Endothelial cell of umbilical vein (primary cell): ENCODE data around the gene CNFN. TPM values are rescaled to one million over a fixed set of nuclear protein-coding genes. Genes with fewer than 3 reads are reported as not detected.

ENCODE experiments used
- BruUV-seq: library from RNA; stranded (reverse); fragments of 400-500 nt; replicated peaks from 2 replicates; lab custom pipeline; 2021; lab: Mats Ljungman, UMichigan
- CTCF ChIA-PET: fragments of 300-600, 350-600 bp; sonication (Branson Sonifier 250); formaldehyde crosslinking; loops from one replicate; lab custom pipeline; 2021; ENCODE audit warnings: antibody characterized with exemption, inconsistent platforms; lab: Charles Lee
- POLR2A ChIA-PET: fragments of 300-600, 350-600 bp; sonication (Branson Sonifier 250); formaldehyde crosslinking; loops from one replicate; lab custom pipeline; 2021; ENCODE audit warnings: antibody characterized with exemption, inconsistent platforms; lab: Charles Lee
- DNase-seq: peaks from one replicate; pipeline ENCODE4 v3.0.0-alpha.2; 2011; ENCODE audit warnings: low read depth, low spot score
- FAIRE-seq: peaks from 2 replicates; lab custom pipeline; 2011; peaks lifted over from hg19 to GRCh38; lab: Jason Lieb, UNC
- H2AFZ ChIP-seq: 2 replicates; pipeline ENCODE4 v1.6.0; 2012; ENCODE audit warnings: low read depth, low read length, control low read depth, inconsistent platforms
- H3K27ac ChIP-seq: 2 replicates; pipeline ENCODE4 v1.5.1; 2011; ENCODE audit warnings: low read depth, mild to moderate bottlenecking, control low read depth, low read length, moderate library complexity; ENCODE audit not compliant: insufficient read depth
- H3K27me3 ChIP-seq, 2 experiments: 2 replicates each; pipeline versions ENCODE4 v1.6.0 to v1.6.1; 2011; ENCODE audit warnings: low read length in 2 of 2, mixed read lengths in 1 of 2; ENCODE audit not compliant: control insufficient read depth in 2 of 2, insufficient read depth in 2 of 2
- H3K36me3 ChIP-seq, 2 experiments: 2 replicates in 1 of 2; 3 replicates in 1 of 2; pipeline ENCODE4 v1.5.1; 2011; ENCODE audit warnings: low read length in 2 of 2, mild to moderate bottlenecking in 1 of 2, moderate library complexity in 1 of 2; ENCODE audit not compliant: control insufficient read depth in 2 of 2, insufficient read depth in 2 of 2; ENCODE audit errors: extremely low read depth in 1 of 2
- H3K4me1 ChIP-seq: 3 replicates; pipeline ENCODE4 v1.5.1; 2011; ENCODE audit warnings: mild to moderate bottlenecking, low read length; ENCODE audit not compliant: control insufficient read depth, insufficient read depth; ENCODE audit errors: extremely low read depth
- H3K4me2 ChIP-seq: 2 replicates; pipeline ENCODE4 v1.6.1; 2011; ENCODE audit warnings: low read length, control low read depth, mixed read lengths; ENCODE audit not compliant: insufficient read depth
- H3K4me3 ChIP-seq, 3 experiments: fragments of 200-600 bp in 1 of 3; sonication (generic), shearing (Covaris generic) in 1 of 3; replicated peaks in 1 of 3; 2 replicates each; pipeline ENCODE4 v1.5.1; 2011 to 2016; ENCODE audit warnings: control low read depth in 3 of 3, low read length in 3 of 3, mild to moderate bottlenecking in 2 of 3, inconsistent platforms in 1 of 3, low read depth in 1 of 3, moderate library complexity in 1 of 3; ENCODE audit not compliant: insufficient read depth in 1 of 3
- H3K79me2 ChIP-seq: 2 replicates; pipeline ENCODE4 v1.6.0; 2012; ENCODE audit warnings: low read length, inconsistent platforms; ENCODE audit not compliant: control insufficient read depth, insufficient read depth
- H3K9ac ChIP-seq: replicated peaks from 2 replicates; pipeline ENCODE3; 2011; ENCODE audit warnings: low read length, control low read depth; ENCODE audit not compliant: insufficient read depth; ENCODE audit errors: extremely low read depth
- H3K9me1 ChIP-seq: replicated peaks from 3 replicates; pipeline ENCODE4 v1.6.0; 2011; ENCODE audit warnings: mild to moderate bottlenecking, low read length; ENCODE audit not compliant: control insufficient read depth, insufficient read depth; ENCODE audit errors: extremely low read depth
- H3K9me3 ChIP-seq: replicated peaks from 2 replicates; pipeline ENCODE4 v1.5.1; 2012; ENCODE audit warnings: low read length, inconsistent platforms; ENCODE audit not compliant: control insufficient read depth, insufficient read depth
- H4K20me1 ChIP-seq: replicated peaks from 2 replicates; pipeline ENCODE3; 2011; ENCODE audit warnings: mild to moderate bottlenecking, low read length; ENCODE audit not compliant: control insufficient read depth, insufficient read depth; ENCODE audit errors: extremely low read depth
- CTCF ChIP-seq, 2 donors: IDR thresholded peaks; 1 replicate in 1 of 2; 2 replicates in 1 of 2; pipeline ENCODE4 v1.5.1; 2011; ENCODE audit warnings: low read length in 2 of 2, mild to moderate bottlenecking in 2 of 2, moderate library complexity in 2 of 2, control low read depth in 1 of 2, inconsistent platforms in 1 of 2, low read depth in 1 of 2; ENCODE audit not compliant: insufficient read depth in 1 of 2; ENCODE audit errors: extremely low read depth in 1 of 2
- EZH2 ChIP-seq: IDR thresholded peaks from 2 replicates; pipeline ENCODE4 v1.6.1; 2012; ENCODE audit warnings: borderline replicate concordance, low read depth, mild to moderate bottlenecking, moderate library complexity, low read length, inconsistent platforms; ENCODE audit not compliant: severe bottlenecking
- GATA2 ChIP-seq: IDR thresholded peaks from 2 replicates; pipeline ENCODE4 v1.7.0; 2011; ENCODE audit warnings: low read depth, mild to moderate bottlenecking, moderate library complexity, mixed read lengths, low read length; ENCODE audit not compliant: insufficient read length, insufficient read depth
- JUN ChIP-seq: IDR thresholded peaks from 2 replicates; pipeline ENCODE4 v1.6.1; 2011; ENCODE audit warnings: borderline replicate concordance, low read depth; ENCODE audit not compliant: insufficient read length, insufficient read depth
- MYC ChIP-seq: IDR thresholded peaks from one replicate; pipeline ENCODE4 v1.6.1; 2011; ENCODE audit warnings: mild to moderate bottlenecking, low read depth, low read length
- POLR2A ChIP-seq: IDR thresholded peaks from 2 replicates; pipeline ENCODE4 v1.6.1; 2012; ENCODE audit warnings: low read depth, mild to moderate bottlenecking, control low read depth, low read length
- dilution Hi-C: fragments of 300-500 bp; cut with MboI; formaldehyde crosslinking; loops from one replicate; pipeline ENCODE4 v1.15.0; 2019; ENCODE audit warnings: low sequenced_read_pairs; ENCODE audit not compliant: extremely low pct_ligation_motif_present
- intact Hi-C: fragments of 100-400 bp; cut with micrococcal nuclease; formaldehyde crosslinking; loops from one replicate; pipeline ENCODE4 v1.10.0; 2022
- polyA plus RNA-seq, 4 experiments: library from polyadenylated mRNA; depleted of rRNA in 3 of 4; stranded (reverse) in 3 of 4; unstranded in 1 of 4; fragments of >200 nt; gene quantifications; 2 replicates each; pipeline versions ENCODE4 v1.2.1 to v1.2.3, GENCODE V29; 2011 to 2012; ENCODE audit warnings: missing spikeins in 1 of 4
- total RNA-seq: library from RNA; stranded (reverse); gene quantifications from 2 replicates; pipeline ENCODE4 v1.2.3, GENCODE V29; 2021

CNFN gene
- total and polyA plus RNA-seq, 2 donors (not counting 3 experiments of a cell fraction or from before 2014, with no cell fraction given) = 0.23 to 0.73 TPM

- CTCF ChIA-PET = interaction anchor here (0.8 to 2.9 kb wide), 4 partner anchors 14 to 20 kb away, joined by 3 to 18 read pairs (median 8); no protein-coding TSS in a partner anchor
- H3K9me1 ChIP-seq = no peaks in the 10 kb centered on the region
- no peak overlapping the region for H3K4me2 ChIP-seq
- H3K36me3 ChIP-seq = no peaks in the 10 kb centered on the region
- H3K27me3 ChIP-seq = no peaks in the 10 kb centered on the region
- FAIRE-seq (no peak), DNase-seq (no peak)
- POLR2A ChIA-PET = no interaction called here
- intact Hi-C loops (loop anchor here (1.0 to 2.0 kb wide), 2 partner anchors 18 to 178 kb away; no protein-coding TSS in a partner anchor), dilution Hi-C loops (no loop called here)
- H4K20me1 ChIP-seq = no peaks in the 10 kb centered on the region
- H3K4me1 ChIP-seq = peaks cover 29% of the 10 kb centered on the region
- H3K4me3 ChIP-seq = no peak overlapping the region
- no peak overlapping the region for H2AFZ ChIP-seq
- H3K9ac ChIP-seq = no peak overlapping the region
- H3K9me3 ChIP-seq = no peaks in the 10 kb centered on the region
- TSS peak; percentile 41 for BruUV-seq
- peak overlapping the region; percentile 23 for H3K27ac ChIP-seq
- TF ChIP-seq CTCF (IDR thresholded peaks at IDR 0.05; ENCODE audit: extremely low read depth in 1 of 2, insufficient read depth in 1 of 2, low read depth in 1 of 2, low read length in 2 of 2) = no peak
- no peak for TF ChIP-seq EZH2
- no peak for TF ChIP-seq MYC
- no peak for TF ChIP-seq POLR2A
- TF ChIP-seq GATA2 = no peak
- TF ChIP-seq JUN = no peak
- H3K79me2 ChIP-seq = no peaks in the 10 kb centered on the region
These were observed 31.0 kb upstream of the CNFN start for GRCh38 chr19:42421101-42421500.
